ENCODE data around the gene GFOD1. TPM values are rescaled to one million over a fixed set of nuclear protein-coding genes. Genes with fewer than 3 reads are reported as not detected.
A peak's percentile ranks its signal among the peaks of the same experiment; 100 is the strongest.

The GFOD1 gene
- total and polyA plus RNA-seq, 2 of the 4 experiments (the other 2 are of a cell fraction): 1.8 to 3.4 TPM

- no peak for ATAC-seq (ENCODE audit: low read depth)
- ChIA-PET CTCF (no interaction called here), POLR2A (ENCODE audit: unreplicated experiment) (no interaction called here)
These were observed 29.7 kb upstream of the GFOD1 start for GRCh38 chr6:13517116-13517515.

More at GRCh38 chr6:13517116-13517515, 29.7 kb upstream of the GFOD1 start:
- H2BK20ac ChIP-seq (ENCODE audit: low read depth, low read length): no peak overlapping the region
- H2AK9ac ChIP-seq (replicated peaks; ENCODE audit: low read depth, low read length, poor library complexity): no peak overlapping the region
- TF ChIP-seq CEBPB (IDR thresholded peaks at IDR 0.05; ENCODE audit: low read depth, low read length) (peak; percentile 25; the same call in 1 of the 2 replicates), MAFK (IDR thresholded peaks at IDR 0.05; ENCODE audit: low read depth, low read length) (no peak), NFE2L2 (IDR thresholded peaks at IDR 0.05; ENCODE audit: low read depth, low read length) (no peak)
- H4K91ac ChIP-seq (ENCODE audit: insufficient read depth, low read depth, low read length): no peak overlapping the region
- H4K8ac ChIP-seq (ENCODE audit: low read depth in 2 of 2, low read length in 2 of 2): no peak overlapping the region
- no peak overlapping the region for H2AFZ ChIP-seq (replicated peaks; ENCODE audit: low read length, poor library complexity)
- H3K79me1 ChIP-seq (ENCODE audit: low read depth in 1 of 2, low read length in 2 of 2): no peaks in the 10 kb centered on the region
- no peak overlapping the region for H2AK5ac ChIP-seq (ENCODE audit: low read depth, low read length)
- no peaks in the 10 kb centered on the region for H3K4me1 ChIP-seq (ENCODE audit: control insufficient read depth, insufficient read depth, low read length)
- H3K18ac ChIP-seq (ENCODE audit: low read depth, low read length): no peak overlapping the region
- H3K36me3 ChIP-seq (ENCODE audit: control insufficient read depth, insufficient read depth, low read length): no peaks in the 10 kb centered on the region
- no peak overlapping the region for H3K4me2 ChIP-seq (ENCODE audit: low read depth, low read length)
- H3K9me3 ChIP-seq (ENCODE audit: control insufficient read depth, insufficient read depth, low read length): peaks cover 2% of the 10 kb centered on the region; the same call in 1 of the 2 replicates
- H2BK120ac ChIP-seq (ENCODE audit: low read depth, low read length): no peak overlapping the region
- peak; percentile 8 for DNase-seq
- no peak overlapping the region for H2BK5ac ChIP-seq (ENCODE audit: low read depth, low read length, poor library complexity, severe bottlenecking)
- H3K27ac ChIP-seq (ENCODE audit: insufficient read depth, low read length): no peak overlapping the region
- intact Hi-C loops (cut with micrococcal nuclease) (no loop called here), in situ Hi-C loops (cut with MboI; ENCODE audit: low sequenced_read_pairs) (no loop called here), dilution Hi-C loops (cut with HindIII; ENCODE audit: low sequenced_read_pairs, unreplicated experiment) (no loop called here)
- no TSS peak for BruUV-seq (replicated peaks)
- no peak overlapping the region for H3K9ac ChIP-seq (ENCODE audit: low read depth, low read length)
- no peak overlapping the region for H3K4ac ChIP-seq (ENCODE audit: low read depth, low read length)
- no peak overlapping the region for H3K56ac ChIP-seq (ENCODE audit: extremely low read depth, insufficient read depth, low read length)
- no peak overlapping the region for H3K23ac ChIP-seq (ENCODE audit: low read depth, low read length)
- no CpG with 5 or more reads among the region's 3 CpGs for WGBS, 2 experiments (ENCODE audit: extremely low coverage in 2 of 2, insufficient read length in 1 of 2)
- H4K20me1 ChIP-seq (ENCODE audit: insufficient read depth, low read length): no peaks in the 10 kb centered on the region
- no peak overlapping the region for H3K4me3 ChIP-seq (ENCODE audit: insufficient read depth, low read depth, low read length)
- H3K27me3 ChIP-seq (ENCODE audit: control insufficient read depth, insufficient read depth, low read length): peaks cover 11% of the 10 kb centered on the region; the same call in 1 of the 2 replicates
- H3K14ac ChIP-seq (replicated peaks; ENCODE audit: low read depth, low read length): no peak overlapping the region
- H3K9me1 ChIP-seq (ENCODE audit: insufficient read depth, low read length): no peaks in the 10 kb centered on the region
- H4K5ac ChIP-seq (ENCODE audit: low read depth, low read length): no peak overlapping the region
- H2BK15ac ChIP-seq (ENCODE audit: low read depth, low read length): no peak overlapping the region
